ENCODE results near the gene CIITA. TPM values are rescaled to one million over a fixed set of nuclear protein-coding genes. Genes with fewer than 3 reads are reported as not detected.

The CIITA gene
- total and polyA plus RNA-seq, 2 experiments from 2014 or later, result 0.09 TPM; not detected in 1

- WGBS, 2 experiments (ENCODE audit: low coverage in 1 of 2, low lambda C conversion rate in 2 of 2, missing lambda C conversion rate in 2 of 2), result 39 to 42% methylated on average over 19 of the region's 19 CpGs
- H3K4me1 ChIP-seq (ENCODE audit: insufficient read depth), result no peaks in the 10 kb centered on the region
- H3K4me2 ChIP-seq (ENCODE audit: unreplicated experiment), result no peak overlapping the region
- H3K9ac ChIP-seq, result no peak overlapping the region
- no peak overlapping the region for H3K4me3 ChIP-seq
- H3K9me3 ChIP-seq (ENCODE audit: low read depth), result no peaks in the 10 kb centered on the region
- H3K79me2 ChIP-seq (ENCODE audit: insufficient read depth), result no peaks in the 10 kb centered on the region
- no peaks in the 10 kb centered on the region for H3K9me2 ChIP-seq (ENCODE audit: insufficient read depth)
- no peaks in the 10 kb centered on the region for H3F3A ChIP-seq (ENCODE audit: insufficient read depth)
- no peak overlapping the region for H3K27ac ChIP-seq
- in situ Hi-C loops (cut with MboI), result no loop called here
- H2AFZ ChIP-seq, result no peak overlapping the region
- TF ChIP-seq EZH2phosphoT487 (IDR thresholded peaks at IDR 0.05; ENCODE audit: insufficient read depth, low read depth) (no peak), EZH2 (IDR thresholded peaks at IDR 0.05; ENCODE audit: insufficient read depth, poor library complexity, severe bottlenecking) (no peak)
- H3K36me3 ChIP-seq (ENCODE audit: low read depth), result no peaks in the 10 kb centered on the region
- H3K27me3 ChIP-seq (replicated peaks; ENCODE audit: insufficient read depth), result no peaks in the 10 kb centered on the region
- peak; percentile 41 for DNase-seq
- H4K20me1 ChIP-seq (ENCODE audit: insufficient read depth), result no peaks in the 10 kb centered on the region
These were observed 103.0 kb downstream of the CIITA start for GRCh38 chr16:10979717-10980601.

- 95 to 99% methylated on average over 3 of the region's 3 CpGs for WGBS, 2 experiments (ENCODE audit: low coverage in 1 of 2, low lambda C conversion rate in 2 of 2, missing lambda C conversion rate in 2 of 2)
- H3K4me3 ChIP-seq, result no peak overlapping the region
- no peak for DNase-seq
- no peak overlapping the region for H2AFZ ChIP-seq
- in situ Hi-C loops (cut with MboI), result no loop called here
- H3K27ac ChIP-seq, result no peak overlapping the region
- H3K36me3 ChIP-seq (ENCODE audit: low read depth), result no peaks in the 10 kb centered on the region
- H4K20me1 ChIP-seq (ENCODE audit: insufficient read depth), result no peaks in the 10 kb centered on the region
- H3K4me2 ChIP-seq (ENCODE audit: unreplicated experiment), result no peak overlapping the region
- H3K9ac ChIP-seq, result no peak overlapping the region
- no peaks in the 10 kb centered on the region for H3F3A ChIP-seq (ENCODE audit: insufficient read depth)
- TF ChIP-seq EZH2phosphoT487 (IDR thresholded peaks at IDR 0.05; ENCODE audit: insufficient read depth, low read depth), result no peak
- TF ChIP-seq EZH2 (IDR thresholded peaks at IDR 0.05; ENCODE audit: insufficient read depth, poor library complexity, severe bottlenecking), result no peak
- H3K79me2 ChIP-seq (ENCODE audit: insufficient read depth), result no peaks in the 10 kb centered on the region
- H3K27me3 ChIP-seq (replicated peaks; ENCODE audit: insufficient read depth), result no peaks in the 10 kb centered on the region
- no peaks in the 10 kb centered on the region for H3K9me3 ChIP-seq (ENCODE audit: low read depth)
- H3K4me1 ChIP-seq (ENCODE audit: insufficient read depth), result no peaks in the 10 kb centered on the region
- no peaks in the 10 kb centered on the region for H3K9me2 ChIP-seq (ENCODE audit: insufficient read depth)
These were observed 103.8 kb downstream of the CIITA start for GRCh38 chr16:10980813-10981212.

GRCh38 chr16:10981697-10982216 is 104.8 kb downstream of the CIITA start:
- H3K9me2 ChIP-seq (ENCODE audit: insufficient read depth), result no peaks in the 10 kb centered on the region
- no peak overlapping the region for H3K4me2 ChIP-seq (ENCODE audit: unreplicated experiment)
- no peaks in the 10 kb centered on the region for H3F3A ChIP-seq (ENCODE audit: insufficient read depth)
- TF ChIP-seq EZH2 (IDR thresholded peaks at IDR 0.05; ENCODE audit: insufficient read depth, poor library complexity, severe bottlenecking) (no peak), EZH2phosphoT487 (IDR thresholded peaks at IDR 0.05; ENCODE audit: insufficient read depth, low read depth) (no peak)
- no peaks in the 10 kb centered on the region for H4K20me1 ChIP-seq (ENCODE audit: insufficient read depth)
- no peaks in the 10 kb centered on the region for H3K79me2 ChIP-seq (ENCODE audit: insufficient read depth)
- 96 to 97% methylated on average over 4 of the region's 4 CpGs for WGBS, 2 experiments (ENCODE audit: low coverage in 1 of 2, low lambda C conversion rate in 2 of 2, missing lambda C conversion rate in 2 of 2)
- DNase-seq, result peak; percentile 14
- no peak overlapping the region for H3K27ac ChIP-seq
- H3K9ac ChIP-seq, result no peak overlapping the region
- H3K4me3 ChIP-seq, result no peak overlapping the region
- H3K9me3 ChIP-seq (ENCODE audit: low read depth), result no peaks in the 10 kb centered on the region
- in situ Hi-C loops (cut with MboI), result no loop called here
- H3K4me1 ChIP-seq (ENCODE audit: insufficient read depth), result no peaks in the 10 kb centered on the region
- no peaks in the 10 kb centered on the region for H3K27me3 ChIP-seq (replicated peaks; ENCODE audit: insufficient read depth)
- no peak overlapping the region for H2AFZ ChIP-seq
- H3K36me3 ChIP-seq (ENCODE audit: low read depth), result no peaks in the 10 kb centered on the region

- Histone ChIP-seq H3K36me3 (ENCODE audit: low read depth) (0 out of 2 replicates have a peak, but pooled peaks cover 6% of the 10 kb centered on the region), H3F3A (ENCODE audit: insufficient read depth) (no peaks in the 10 kb centered on the region), H3K9me2 (ENCODE audit: insufficient read depth) (no peaks in the 10 kb centered on the region), H3K27me3 (replicated peaks; ENCODE audit: insufficient read depth) (no peaks in the 10 kb centered on the region), H3K27ac (no peak overlapping the region), H3K9me3 (ENCODE audit: low read depth) (no peaks in the 10 kb centered on the region), H3K79me2 (ENCODE audit: insufficient read depth) (no peaks in the 10 kb centered on the region), H3K9ac (no peak overlapping the region), H3K4me2 (ENCODE audit: unreplicated experiment) (no peak overlapping the region), H4K20me1 (ENCODE audit: insufficient read depth) (no peaks in the 10 kb centered on the region), H3K4me1 (ENCODE audit: insufficient read depth) (no peaks in the 10 kb centered on the region), H3K4me3 (no peak overlapping the region), H2AFZ (no peak overlapping the region)
- in situ Hi-C loops (cut with MboI), result no loop called here
- no peak for DNase-seq
- 82% methylated on average over 15 of the region's 15 CpGs for WGBS, 2 experiments (ENCODE audit: low coverage in 1 of 2, low lambda C conversion rate in 2 of 2, missing lambda C conversion rate in 2 of 2)
- TF ChIP-seq EZH2phosphoT487 (IDR thresholded peaks at IDR 0.05; ENCODE audit: insufficient read depth, low read depth) (no peak), EZH2 (IDR thresholded peaks at IDR 0.05; ENCODE audit: insufficient read depth, poor library complexity, severe bottlenecking) (no peak)
These were observed 105.6 kb downstream of the CIITA start for GRCh38 chr16:10982465-10983150.

All from GM23248 (cell line).